ENCODE data around the gene OIT3.
"Not testable (repeated sequence)": the region's sequence is repeated elsewhere in the genome, so short reads cannot be mapped to it uniquely, and the experiment has no call there.

Gene OIT3

GRCh38 chr10:72903941-72904446 lies 10.5 kb downstream of the OIT3 start:
- DNase-seq (ENCODE audit: low spot score) = not testable (repeated sequence)

- DNase-seq (ENCODE audit: low spot score) = no peak
Measured at GRCh38 chr10:72904806-72905205, 11.3 kb downstream of the OIT3 start.

GRCh38 chr10:72906446-72906845 lies 12.9 kb downstream of the OIT3 start:
- DNase-seq (ENCODE audit: low spot score) = no peak

GRCh38 chr10:72910705-72911104 lies 17.2 kb downstream of the OIT3 start:
- DNase-seq (ENCODE audit: low spot score) = no peak

- DNase-seq (ENCODE audit: low spot score) = no peak
Measured at GRCh38 chr10:72911758-72912157, 18.2 kb downstream of the OIT3 start.

- no peak for DNase-seq (ENCODE audit: low spot score)
Measured at GRCh38 chr10:72912736-72913135, 19.2 kb downstream of the OIT3 start.

- DNase-seq (ENCODE audit: low spot score) = no peak
Measured at GRCh38 chr10:72913287-72913686, 19.7 kb downstream of the OIT3 start.

- DNase-seq (ENCODE audit: low spot score) = not testable (repeated sequence)
Measured at GRCh38 chr10:72917201-72917600, 23.7 kb downstream of the OIT3 start.

- DNase-seq (ENCODE audit: low spot score) = not testable (repeated sequence)
Measured at GRCh38 chr10:72917803-72918332, 24.3 kb downstream of the OIT3 start.

- DNase-seq (ENCODE audit: low spot score) = no peak
Measured at GRCh38 chr10:72918352-72918751, 24.8 kb downstream of the OIT3 start.

GRCh38 chr10:72921147-72921683 lies 27.7 kb downstream of the OIT3 start:
- DNase-seq (ENCODE audit: low spot score) = not testable (repeated sequence)

GRCh38 chr10:72924351-72924750 lies 30.8 kb downstream of the OIT3 start:
- DNase-seq (ENCODE audit: low spot score) = no peak

GRCh38 chr10:72925951-72926465 lies 32.5 kb downstream of the OIT3 start:
- no peak for DNase-seq (ENCODE audit: low spot score)

GRCh38 chr10:72927485-72927884 lies 33.9 kb downstream of the OIT3 start:
- DNase-seq (ENCODE audit: low spot score) = no peak

GRCh38 chr10:72928798-72929197 lies 35.3 kb downstream of the OIT3 start:
- DNase-seq (ENCODE audit: low spot score) = no peak

GRCh38 chr10:72930276-72930675 lies 36.7 kb downstream of the OIT3 start:
- DNase-seq (ENCODE audit: low spot score) = no peak

GRCh38 chr10:72932259-72933015 lies 38.9 kb downstream of the OIT3 start:
- no peak for DNase-seq (ENCODE audit: low spot score)

- no peak for DNase-seq (ENCODE audit: low spot score)
Measured at GRCh38 chr10:72935361-72935760, 41.8 kb downstream of the OIT3 start.

- DNase-seq (ENCODE audit: low spot score) = no peak
Measured at GRCh38 chr10:72943498-72944234, 50.1 kb downstream of the OIT3 start.

- no peak for DNase-seq (ENCODE audit: low spot score)
Measured at GRCh38 chr10:72946963-72947362, 53.4 kb downstream of the OIT3 start.

GRCh38 chr10:72948762-72949161 lies 55.2 kb downstream of the OIT3 start:
- DNase-seq (ENCODE audit: low spot score) = no peak

- DNase-seq (ENCODE audit: low spot score) = no peak
Measured at GRCh38 chr10:72951760-72952159, 58.2 kb downstream of the OIT3 start.

Measured in pons (tissue), 1 donor.